LNCaP clone FGC (cell line): ENCODE data around the gene UBE2D1.

Source experiments
- DNase-seq: peaks from one replicate; pipeline ENCODE4 v3.0.0-alpha.2; 2011; ENCODE audit warnings: low read depth
- H3K4me3 ChIP-seq: 2 replicates; pipeline ENCODE4 v1.5.1; 2011; ENCODE audit warnings: mild to moderate bottlenecking, low read depth, low read length, control low read depth
- TF ChIP-seq, protein P1 (sequence below): IDR thresholded peaks from 2 replicates; pipeline ENCODE4 v1.5.1; 2012; ENCODE audit warnings: mild to moderate bottlenecking; ENCODE audit not compliant: control insufficient read depth, insufficient read depth; ENCODE audit errors: extremely low read depth

The UBE2D1 gene

GRCh38 chr10:58335306-58336005, 650 bp downstream of the UBE2D1 start:
- H3K4me3 ChIP-seq, result peak overlapping the region; percentile 85
- no peak for DNase-seq
- TF ChIP-seq, protein P1, sequence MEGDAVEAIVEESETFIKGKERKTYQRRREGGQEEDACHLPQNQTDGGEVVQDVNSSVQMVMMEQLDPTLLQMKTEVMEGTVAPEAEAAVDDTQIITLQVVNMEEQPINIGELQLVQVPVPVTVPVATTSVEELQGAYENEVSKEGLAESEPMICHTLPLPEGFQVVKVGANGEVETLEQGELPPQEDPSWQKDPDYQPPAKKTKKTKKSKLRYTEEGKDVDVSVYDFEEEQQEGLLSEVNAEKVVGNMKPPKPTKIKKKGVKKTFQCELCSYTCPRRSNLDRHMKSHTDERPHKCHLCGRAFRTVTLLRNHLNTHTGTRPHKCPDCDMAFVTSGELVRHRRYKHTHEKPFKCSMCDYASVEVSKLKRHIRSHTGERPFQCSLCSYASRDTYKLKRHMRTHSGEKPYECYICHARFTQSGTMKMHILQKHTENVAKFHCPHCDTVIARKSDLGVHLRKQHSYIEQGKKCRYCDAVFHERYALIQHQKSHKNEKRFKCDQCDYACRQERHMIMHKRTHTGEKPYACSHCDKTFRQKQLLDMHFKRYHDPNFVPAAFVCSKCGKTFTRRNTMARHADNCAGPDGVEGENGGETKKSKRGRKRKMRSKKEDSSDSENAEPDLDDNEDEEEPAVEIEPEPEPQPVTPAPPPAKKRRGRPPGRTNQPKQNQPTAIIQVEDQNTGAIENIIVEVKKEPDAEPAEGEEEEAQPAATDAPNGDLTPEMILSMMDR, result no peak

DNA sequence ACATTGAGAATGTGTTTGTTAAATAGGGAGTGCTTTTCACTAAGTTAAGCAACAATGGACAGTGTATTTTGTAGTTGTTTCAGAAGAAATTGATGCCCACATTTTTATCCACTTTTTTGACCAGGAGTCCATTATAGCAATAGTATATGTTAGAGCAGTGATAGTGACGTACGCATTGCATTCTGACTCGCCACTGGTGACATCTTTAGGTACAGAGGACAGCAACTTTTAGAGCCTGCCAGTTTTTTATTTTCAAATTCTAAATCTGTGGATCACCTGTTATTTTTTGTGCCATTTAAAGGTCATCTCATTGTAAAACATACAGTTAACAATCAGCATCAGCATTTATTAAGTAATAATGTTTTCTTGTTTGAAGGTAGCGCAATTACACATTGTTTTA, 1.4 kb downstream of the UBE2D1 start:
- no peak for DNase-seq
- peak overlapping the region; percentile 85 for H3K4me3 ChIP-seq
- TF ChIP-seq, protein P1, result no peak

DNA sequence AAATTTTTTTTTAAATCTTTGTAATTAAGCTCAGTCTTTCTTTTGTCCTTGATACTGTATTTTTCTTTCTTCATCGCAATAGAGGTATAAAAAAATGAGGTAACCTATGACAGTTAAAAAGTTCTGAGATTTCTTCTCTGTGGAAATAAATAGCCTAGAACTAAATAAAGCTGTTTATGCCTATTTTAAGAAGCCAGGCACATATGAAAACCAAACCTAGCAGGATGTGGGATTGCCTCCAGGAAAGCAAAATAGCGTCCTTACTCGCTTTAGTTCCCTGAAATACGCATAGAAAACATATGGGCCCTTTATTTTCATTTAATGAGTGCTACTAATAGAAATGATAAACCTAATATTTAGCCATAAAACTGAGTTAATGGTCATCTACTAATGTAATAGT, 6.6 kb downstream of the UBE2D1 start:
- TF ChIP-seq, protein P1, result no peak
- no peak for DNase-seq
- H3K4me3 ChIP-seq, result no peak overlapping the region

DNA sequence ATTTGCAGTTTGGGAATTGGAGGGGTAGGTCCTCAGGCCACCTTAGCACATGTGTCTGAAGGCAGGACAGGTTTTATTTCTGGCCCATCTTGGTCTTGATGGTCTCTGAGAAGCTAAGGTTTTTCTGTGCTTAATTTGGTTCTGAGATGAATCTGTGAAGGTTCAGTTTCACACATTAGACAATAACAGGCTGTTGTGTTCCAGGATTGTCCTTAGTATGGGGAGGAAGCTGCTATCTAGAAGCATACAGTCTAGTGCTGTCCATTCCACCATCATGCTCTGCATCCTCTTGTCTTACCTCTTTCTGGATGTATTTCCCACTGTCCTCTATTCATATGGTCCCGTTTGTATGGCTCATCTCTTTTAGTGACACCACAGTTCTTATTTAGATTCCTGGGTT, 7.1 kb downstream of the UBE2D1 start:
- H3K4me3 ChIP-seq, result no peak overlapping the region
- TF ChIP-seq, protein P1, result no peak
- no peak for DNase-seq

DNA sequence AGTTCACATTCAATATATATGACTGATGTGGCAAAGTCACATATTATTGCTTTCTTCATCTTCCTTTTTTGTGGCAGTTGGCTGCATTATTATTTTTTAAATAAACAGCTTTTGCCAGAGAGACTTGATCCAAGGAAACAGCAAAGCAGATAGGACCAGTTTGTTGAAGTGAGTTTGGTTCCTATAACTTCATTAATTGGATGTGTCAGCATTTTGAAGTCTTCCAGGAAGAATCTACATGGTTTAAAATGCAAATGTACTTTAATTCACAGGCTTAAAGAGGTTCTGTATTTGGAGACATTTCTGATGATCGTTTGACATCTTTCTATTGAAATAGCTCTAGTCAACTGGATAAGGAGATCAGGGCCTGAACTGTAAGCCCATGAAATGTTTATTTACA, 13.2 kb downstream of the UBE2D1 start:
- TF ChIP-seq, protein P1, result no peak
- DNase-seq, result no peak
- peak overlapping the region; percentile 10; the same call in 1 of the 2 replicates for H3K4me3 ChIP-seq

DNA sequence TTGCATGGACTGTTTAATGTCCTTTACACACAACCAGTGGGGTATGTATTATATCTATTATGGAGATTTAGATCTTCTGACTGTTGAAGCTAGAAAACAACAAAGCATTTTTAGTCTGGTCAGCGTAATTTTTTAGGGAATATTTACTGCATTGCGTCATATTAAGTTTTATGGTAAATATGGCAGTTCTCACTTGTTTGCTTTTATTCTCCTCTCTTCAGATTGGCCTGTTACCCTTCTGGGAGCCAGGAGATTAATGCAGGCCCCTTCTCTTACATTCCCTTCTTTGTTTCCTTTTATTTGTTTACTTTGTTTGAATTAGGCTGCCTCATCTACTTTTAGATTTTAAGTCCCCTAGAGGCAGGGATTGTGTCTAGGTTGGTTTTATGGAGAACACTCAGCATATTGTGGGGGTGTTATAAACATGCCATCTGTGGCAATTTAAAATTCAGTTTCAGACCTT, 13.8 kb downstream of the UBE2D1 start:
- DNase-seq, result peak; percentile 64
- H3K4me3 ChIP-seq, result peak overlapping the region; percentile 10; the same call in 1 of the 2 replicates
- TF ChIP-seq, protein P1, result no peak

- no peak for DNase-seq
- TF ChIP-seq, protein P1, result no peak
- H3K4me3 ChIP-seq, result no peak overlapping the region
Observed at GRCh38 chr10:58350023-58350422, 15.2 kb downstream of the UBE2D1 start.
